Lung (tissue), 12 donors: ENCODE measurements around the gene LINC01488. TPM values are rescaled to one million over a fixed set of nuclear protein-coding genes. Genes with fewer than 3 reads are reported as not detected.

Experiments used
- ATAC-seq: fragments of 200-7000 bp; cut with Tn5 transposase; one replicate; pipeline ENCODE4 v1.9.1; 2020; ENCODE audit warnings: moderate number of reproducible peaks; ENCODE audit not compliant: insufficient read depth, low FRiP score
- DNase-seq, 3 donors: peaks; one replicate each; pipeline ENCODE4 v3.0.0-alpha.2; 2013 to 2017
- H3K27ac ChIP-seq, 2 donors: one replicate each; pipeline ENCODE4 v1.5.1; 2013; ENCODE audit warnings: mild to moderate bottlenecking in 2 of 2, moderate library complexity in 2 of 2, control low read depth in 1 of 2, inconsistent platforms in 1 of 2, low read depth in 1 of 2, low read length in 1 of 2
- H3K27me3 ChIP-seq, 3 donors: one replicate each; pipeline ENCODE4 v1.5.1; 2013; ENCODE audit warnings: low read length in 2 of 3; ENCODE audit not compliant: control insufficient read depth in 3 of 3, insufficient read depth in 3 of 3
- H3K36me3 ChIP-seq, 4 donors: one replicate each; pipeline ENCODE4 v1.5.1; 2013; ENCODE audit warnings: low read length in 4 of 4, mild to moderate bottlenecking in 1 of 4, moderate library complexity in 1 of 4; ENCODE audit not compliant: control insufficient read depth in 4 of 4, insufficient read depth in 4 of 4
- H3K4me1 ChIP-seq, 5 donors: one replicate each; pipeline ENCODE4 v1.5.1; 2013; ENCODE audit warnings: low read length in 5 of 5, mild to moderate bottlenecking in 2 of 5, moderate library complexity in 1 of 5; ENCODE audit not compliant: control insufficient read depth in 5 of 5, insufficient read depth in 5 of 5
- H3K4me3 ChIP-seq: one replicate; pipeline ENCODE4 v1.5.1; 2013; ENCODE audit warnings: mild to moderate bottlenecking, control low read depth, moderate library complexity
- H3K9ac ChIP-seq, 2 donors: one replicate each; pipeline ENCODE4 v1.5.1; 2013; ENCODE audit warnings: low read length in 2 of 2, control low read depth in 1 of 2; ENCODE audit not compliant: insufficient read depth in 1 of 2
- H3K9me3 ChIP-seq, 4 donors: one replicate each; pipeline ENCODE4 v1.5.1; 2013; ENCODE audit warnings: low read length in 3 of 4, mild to moderate bottlenecking in 1 of 4, moderate library complexity in 1 of 4; ENCODE audit not compliant: control insufficient read depth in 4 of 4, insufficient read depth in 3 of 4
- WGBS, 2 donors: extraction: QIAGEN DNeasy Blood & Tissue Kit; methylation state at CpG; one replicate each; pipeline ENCODE4 v1.1.7; 2013; 5-methylcytosine and 5-hydroxymethylcytosine counted together
- polyA plus RNA-seq, 2 donors: library from polyadenylated mRNA; stranded (reverse); fragments of 200-250 nt; gene quantifications; one replicate each; pipeline ENCODE4 v1.2.1, GENCODE V29; 2013
- total RNA-seq, 2 donors: library from RNA; depleted of rRNA in 1 of 2; stranded (reverse); fragments of >200 nt in 1 of 2; gene quantifications; one replicate each; pipeline ENCODE4 v1.2.1, GENCODE V29; 2014 to 2021
- TF ChIP-seq, protein P1 (sequence below): IDR thresholded peaks from 2 replicates; pipeline ENCODE4 v1.5.1; 2012; ENCODE audit warnings: mild to moderate bottlenecking; ENCODE audit errors: control extremely low read depth, extremely low read depth
- donor health status: control.
- donor health status: control.
- donor health status: Bipolar disorder and iron deficiency.
- donor health status: healthy.
- donor health status: DM: yes; HTN: yes; CAD: no.

Gene LINC01488
- total and polyA plus RNA-seq, 4 donors: not detected

DNA sequence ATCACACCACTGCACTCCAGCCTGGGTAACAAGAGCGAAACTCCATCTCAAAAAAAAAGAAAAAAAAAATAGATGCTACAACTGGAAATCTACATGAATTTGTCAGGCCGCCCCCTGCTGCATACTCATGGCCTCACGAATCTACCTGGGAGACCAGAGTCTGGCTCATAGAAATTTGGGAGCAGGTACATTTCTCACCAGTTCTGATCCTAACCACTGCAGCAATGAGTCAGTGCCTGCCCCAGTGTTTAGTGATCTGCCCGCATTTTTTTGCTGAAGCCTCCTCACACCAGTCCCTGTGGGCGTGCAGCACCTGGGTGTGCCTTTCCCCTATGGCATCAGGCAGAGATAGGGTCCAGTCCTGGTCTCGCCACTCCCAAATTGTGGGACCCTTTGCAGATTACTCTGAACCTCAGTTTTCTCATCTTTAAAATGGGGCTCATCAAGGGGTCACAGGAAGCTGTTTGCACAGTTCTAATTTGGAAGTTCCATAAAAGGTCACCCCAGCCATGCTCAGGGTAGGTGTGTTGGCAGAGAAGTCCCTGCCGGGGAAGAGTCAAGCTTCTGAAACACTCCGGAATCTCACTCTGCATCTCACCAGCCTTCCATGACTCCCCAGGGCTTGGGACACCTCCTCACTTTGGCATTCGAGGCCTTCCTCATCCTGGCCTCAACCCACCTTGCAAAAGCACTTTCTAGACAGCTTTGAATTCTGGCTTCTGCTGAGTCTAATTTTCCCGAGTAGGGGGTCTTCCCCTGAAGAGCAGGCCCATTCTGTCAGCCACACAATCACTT lies 39.3 kb upstream of the LINC01488 start:
- no peaks in the 10 kb centered on the region for H3K36me3 ChIP-seq
- WGBS, 2 donors: 74 to 80% methylated on average over 10 of the region's 10 CpGs
- no peaks in the 10 kb centered on the region for H3K9me3 ChIP-seq
- H3K4me3 ChIP-seq: no peak overlapping the region
- TF ChIP-seq, protein P1, sequence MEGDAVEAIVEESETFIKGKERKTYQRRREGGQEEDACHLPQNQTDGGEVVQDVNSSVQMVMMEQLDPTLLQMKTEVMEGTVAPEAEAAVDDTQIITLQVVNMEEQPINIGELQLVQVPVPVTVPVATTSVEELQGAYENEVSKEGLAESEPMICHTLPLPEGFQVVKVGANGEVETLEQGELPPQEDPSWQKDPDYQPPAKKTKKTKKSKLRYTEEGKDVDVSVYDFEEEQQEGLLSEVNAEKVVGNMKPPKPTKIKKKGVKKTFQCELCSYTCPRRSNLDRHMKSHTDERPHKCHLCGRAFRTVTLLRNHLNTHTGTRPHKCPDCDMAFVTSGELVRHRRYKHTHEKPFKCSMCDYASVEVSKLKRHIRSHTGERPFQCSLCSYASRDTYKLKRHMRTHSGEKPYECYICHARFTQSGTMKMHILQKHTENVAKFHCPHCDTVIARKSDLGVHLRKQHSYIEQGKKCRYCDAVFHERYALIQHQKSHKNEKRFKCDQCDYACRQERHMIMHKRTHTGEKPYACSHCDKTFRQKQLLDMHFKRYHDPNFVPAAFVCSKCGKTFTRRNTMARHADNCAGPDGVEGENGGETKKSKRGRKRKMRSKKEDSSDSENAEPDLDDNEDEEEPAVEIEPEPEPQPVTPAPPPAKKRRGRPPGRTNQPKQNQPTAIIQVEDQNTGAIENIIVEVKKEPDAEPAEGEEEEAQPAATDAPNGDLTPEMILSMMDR: no peak
- H3K4me1 ChIP-seq: peaks cover 5 to 40% (median 23%) of the 10 kb centered on the region in 5 donors
- H3K9ac ChIP-seq: peak overlapping the region in 1 of 2 donors; percentile 14
- no peak for DNase-seq
- no peaks in the 10 kb centered on the region for H3K27me3 ChIP-seq
- peak overlapping the region in 1 of 2 donors; percentile 62 for H3K27ac ChIP-seq
- no peak for ATAC-seq

DNA sequence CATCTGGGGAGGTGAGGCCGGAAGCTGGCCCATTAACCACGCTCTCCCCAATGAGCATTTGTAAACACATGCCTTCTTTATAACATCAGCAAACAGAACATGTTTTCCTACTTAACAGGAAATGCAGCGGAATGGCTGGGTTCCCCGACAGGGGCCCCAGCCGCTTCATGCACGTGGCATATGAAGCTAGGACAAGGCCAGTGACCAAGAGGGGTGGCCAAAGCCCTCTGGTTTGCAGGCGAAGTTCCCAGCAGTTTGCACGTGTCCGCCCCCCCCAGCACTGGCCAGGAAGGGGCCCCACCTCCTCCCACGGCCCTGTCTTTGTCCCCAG lies 38.7 kb upstream of the LINC01488 start:
- Histone ChIP-seq H3K27me3 (no peaks in the 10 kb centered on the region), H3K4me3 (no peak overlapping the region), H3K9ac (peak overlapping the region in 1 of 2 donors; percentile 29), H3K4me1 (peaks cover 5 to 36% (median 26%) of the 10 kb centered on the region in 5 donors), H3K36me3 (no peaks in the 10 kb centered on the region), H3K9me3 (no peaks in the 10 kb centered on the region), H3K27ac (peak overlapping the region in 1 of 2 donors; percentile 96)
- no peak for ATAC-seq
- peak; percentile 93 to 97 (median 95) for DNase-seq
- TF ChIP-seq, protein P1: no peak
- WGBS, 2 donors: 21 to 32% methylated on average over 10 of the region's 10 CpGs

DNA sequence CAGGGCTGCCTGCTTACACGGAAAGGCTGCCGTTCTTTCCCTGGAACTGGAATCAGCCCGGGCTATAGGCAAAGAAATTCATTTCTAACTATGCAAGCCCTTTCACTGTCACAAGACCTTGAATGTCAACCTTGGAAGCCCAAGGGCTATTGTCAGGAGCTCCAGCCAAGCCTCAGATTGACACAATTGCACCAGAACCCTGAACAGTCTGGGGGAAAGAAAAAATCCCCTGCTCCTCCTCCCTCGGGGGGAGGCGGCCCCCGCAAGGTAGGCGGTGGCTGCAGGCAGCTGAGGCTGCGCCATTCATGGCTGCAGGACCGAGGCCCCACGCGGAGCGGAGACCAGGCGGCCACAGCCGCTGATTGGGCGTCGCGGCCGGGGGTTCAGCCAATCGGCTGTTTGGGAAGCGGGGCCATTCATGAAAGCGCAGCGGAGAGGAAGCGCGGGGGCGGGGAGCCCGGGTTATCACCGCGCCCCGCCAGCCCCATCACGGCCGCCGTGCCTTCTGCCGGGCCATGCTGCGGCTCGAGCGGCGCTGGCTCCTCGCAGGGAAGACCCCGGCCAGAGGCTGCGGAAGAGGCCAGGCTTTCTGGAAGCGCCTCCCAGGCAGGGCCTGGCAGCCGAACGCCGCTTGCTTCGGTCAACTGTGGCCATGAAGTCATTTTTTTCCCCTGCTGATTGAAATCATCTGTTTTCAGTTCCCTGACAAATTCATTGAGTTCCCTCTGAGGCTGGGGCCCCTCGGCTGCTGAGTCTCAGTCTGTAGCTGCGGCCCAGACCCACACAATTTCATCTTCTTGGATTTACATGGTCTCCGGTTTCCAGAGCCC lies 38.1 kb upstream of the LINC01488 start:
- no peaks in the 10 kb centered on the region for H3K9me3 ChIP-seq
- peak overlapping the region; percentile 84 to 96 for H3K27ac ChIP-seq
- ATAC-seq: peak; percentile 87
- no peaks in the 10 kb centered on the region for H3K27me3 ChIP-seq
- TF ChIP-seq, protein P1: no peak
- H3K4me3 ChIP-seq: no peak overlapping the region
- peak overlapping the region in 1 of 2 donors; percentile 78 for H3K9ac ChIP-seq
- H3K36me3 ChIP-seq: no peaks in the 10 kb centered on the region
- WGBS, 2 donors: 2 to 5% methylated on average over 33 to 48 of the region's 48 CpGs
- DNase-seq: peak; percentile 97 to 98 (median 98)
- peaks cover 5 to 38% (median 28%) of the 10 kb centered on the region in 5 donors for H3K4me1 ChIP-seq
